NCI-H2107 treated with DMSO at 0.1 percent for 48 hours (cell line): Measurements from ENCODE around the gene THOC3.
"Not testable (repeated sequence)": the region's sequence is repeated elsewhere in the genome, so short reads cannot be mapped to it uniquely, and the experiment has no call there.

Source experiments
- DNase-seq: peaks from one replicate; lab custom pipeline; 2025; ENCODE audit not compliant: unreplicated experiment; lab: John Stamatoyannopoulos, UW

THOC3 gene

GRCh38 chr5:175967471-175968372 lies at the start of gene THOC3:
TSS of gene THOC3 (minus strand) at chr5:175968315. CDS start at chr5:175968208, 107 bp downstream.
- not testable (repeated sequence) for DNase-seq

GRCh38 chr5:176017324-176017723 lies 49.2 kb upstream of the THOC3 start:
- DNase-seq: not testable (repeated sequence)

- not testable (repeated sequence) for DNase-seq
Observed at GRCh38 chr5:176014360-176014759, 46.2 kb upstream of the THOC3 start.

GRCh38 chr5:176011088-176011487 lies 43.0 kb upstream of the THOC3 start:
- not testable (repeated sequence) for DNase-seq

GRCh38 chr5:176010202-176010601 lies 42.1 kb upstream of the THOC3 start:
- DNase-seq: not testable (repeated sequence)

GRCh38 chr5:176007220-176007619 lies 39.1 kb upstream of the THOC3 start:
- not testable (repeated sequence) for DNase-seq

GRCh38 chr5:176006819-176007218 lies 38.7 kb upstream of the THOC3 start:
- not testable (repeated sequence) for DNase-seq

- not testable (repeated sequence) for DNase-seq
Observed at GRCh38 chr5:175997979-175998378, 29.9 kb upstream of the THOC3 start.

GRCh38 chr5:175997495-175997894 lies 29.4 kb upstream of the THOC3 start:
- not testable (repeated sequence) for DNase-seq

GRCh38 chr5:175996791-175997190 lies 28.7 kb upstream of the THOC3 start:
- DNase-seq: not testable (repeated sequence)

- not testable (repeated sequence) for DNase-seq
Observed at GRCh38 chr5:175995506-175995905, 27.4 kb upstream of the THOC3 start.

- DNase-seq: not testable (repeated sequence)
Observed at GRCh38 chr5:175979371-175979995, 11.4 kb upstream of the THOC3 start.

GRCh38 chr5:175968381-175968780 lies 266 bp upstream of the THOC3 start:
- not testable (repeated sequence) for DNase-seq

GRCh38 chr5:175962329-175962728 lies 5.8 kb downstream of the THOC3 start:
- DNase-seq: not testable (repeated sequence)

- DNase-seq: not testable (repeated sequence)
Observed at GRCh38 chr5:175960228-175960627, 7.9 kb downstream of the THOC3 start.

GRCh38 chr5:175958515-175958914 lies 9.6 kb downstream of the THOC3 start:
- not testable (repeated sequence) for DNase-seq

GRCh38 chr5:175954107-175954506 lies 14.0 kb downstream of the THOC3 start:
- DNase-seq: not testable (repeated sequence)

GRCh38 chr5:175952810-175953209 lies 15.3 kb downstream of the THOC3 start:
- not testable (repeated sequence) for DNase-seq

- DNase-seq: not testable (repeated sequence)
Observed at GRCh38 chr5:175951339-175951969, 16.7 kb downstream of the THOC3 start.

- DNase-seq: not testable (repeated sequence)
Observed at GRCh38 chr5:175948329-175949108, 19.6 kb downstream of the THOC3 start.

- DNase-seq: not testable (repeated sequence)
Observed at GRCh38 chr5:175943253-175943652, 24.9 kb downstream of the THOC3 start.
